ENCODE data around the gene RBM23.
A peak's percentile ranks its signal among the peaks of the same experiment; 100 is the strongest.
"Not testable (repeated sequence)": the region's sequence is repeated elsewhere in the genome, so short reads cannot be mapped to it uniquely, and the experiment has no call there.

The RBM23 gene

GRCh38 chr14:22920697-22921096 is 1.7 kb upstream of the RBM23 start:
- DNase-seq (ENCODE audit: extremely low spot score, insufficient read length, low read depth), result no peak
- FAIRE-seq, result no peak

GRCh38 chr14:22919601-22919921 is 612 bp upstream of the RBM23 start:
- no peak for FAIRE-seq

GRCh38 chr14:22915886-22916521 is 2.9 kb downstream of the RBM23 start:
- FAIRE-seq, result no peak

More at GRCh38 chr14:22919601-22919921, 612 bp upstream of the RBM23 start:
- DNase-seq (ENCODE audit: extremely low spot score, insufficient read length, low read depth), result no peak

GRCh38 chr14:22914836-22915235 is 4.1 kb downstream of the RBM23 start:
- not testable (repeated sequence) for FAIRE-seq

More at GRCh38 chr14:22915886-22916521, 2.9 kb downstream of the RBM23 start:
- DNase-seq (ENCODE audit: extremely low spot score, insufficient read length, low read depth), result no peak

GRCh38 chr14:22910916-22911315 is 8.0 kb downstream of the RBM23 start:
- no peak for DNase-seq (ENCODE audit: extremely low spot score, insufficient read length, low read depth)
- FAIRE-seq, result no peak

More at GRCh38 chr14:22914836-22915235, 4.1 kb downstream of the RBM23 start:
- not testable (repeated sequence) for DNase-seq (ENCODE audit: extremely low spot score, insufficient read length, low read depth)

GRCh38 chr14:22908601-22909000 is 10.3 kb downstream of the RBM23 start:
- no peak for FAIRE-seq

GRCh38 chr14:22907429-22907828 is 11.5 kb downstream of the RBM23 start:
- DNase-seq (ENCODE audit: extremely low spot score, insufficient read length, low read depth), result no peak
- no peak for FAIRE-seq

More at GRCh38 chr14:22908601-22909000, 10.3 kb downstream of the RBM23 start:
- no peak for DNase-seq (ENCODE audit: extremely low spot score, insufficient read length, low read depth)

- no peak for FAIRE-seq
- DNase-seq (ENCODE audit: extremely low spot score, insufficient read length, low read depth), result no peak
These were observed 12.9 kb downstream of the RBM23 start for GRCh38 chr14:22906073-22906472.

GRCh38 chr14:22905627-22906026 is 13.3 kb downstream of the RBM23 start:
- no peak for FAIRE-seq
- DNase-seq (ENCODE audit: extremely low spot score, insufficient read length, low read depth), result no peak

- DNase-seq (ENCODE audit: extremely low spot score, insufficient read length, low read depth) (no peak), FAIRE-seq (no peak)
These were observed 15.2 kb downstream of the RBM23 start for GRCh38 chr14:22903742-22904087.

GRCh38 chr14:22901799-22902198 is 17.1 kb downstream of the RBM23 start:
- FAIRE-seq, result no peak
- no peak for DNase-seq (ENCODE audit: extremely low spot score, insufficient read length, low read depth)

- FAIRE-seq, result peak; percentile 77
- DNase-seq (ENCODE audit: extremely low spot score, insufficient read length, low read depth), result peak; percentile 22
These were observed 18.7 kb downstream of the RBM23 start for GRCh38 chr14:22900081-22900799.

GRCh38 chr14:22898302-22899090 is 20.5 kb downstream of the RBM23 start:
- FAIRE-seq (no peak), DNase-seq (ENCODE audit: extremely low spot score, insufficient read length, low read depth) (no peak)

GRCh38 chr14:22897357-22897756 is 21.6 kb downstream of the RBM23 start:
- FAIRE-seq (no peak), DNase-seq (ENCODE audit: extremely low spot score, insufficient read length, low read depth) (no peak)

GRCh38 chr14:22896760-22897159 is 22.2 kb downstream of the RBM23 start:
- DNase-seq (ENCODE audit: extremely low spot score, insufficient read length, low read depth) (no peak), FAIRE-seq (no peak)

GRCh38 chr14:22896356-22896755 is 22.6 kb downstream of the RBM23 start:
- DNase-seq (ENCODE audit: extremely low spot score, insufficient read length, low read depth) (no peak), FAIRE-seq (no peak)

GRCh38 chr14:22895402-22895801 is 23.5 kb downstream of the RBM23 start:
- FAIRE-seq (no peak), DNase-seq (ENCODE audit: extremely low spot score, insufficient read length, low read depth) (no peak)

- FAIRE-seq, result no peak
- DNase-seq (ENCODE audit: extremely low spot score, insufficient read length, low read depth), result no peak
These were observed 25.2 kb downstream of the RBM23 start for GRCh38 chr14:22893706-22894105.

- DNase-seq (ENCODE audit: extremely low spot score, insufficient read length, low read depth) (no peak), FAIRE-seq (no peak)
These were observed 26.5 kb downstream of the RBM23 start for GRCh38 chr14:22892488-22892887.

- no peak for FAIRE-seq
- DNase-seq (ENCODE audit: extremely low spot score, insufficient read length, low read depth), result no peak
These were observed 28.5 kb downstream of the RBM23 start for GRCh38 chr14:22890416-22890815.

- peak; percentile 78 for FAIRE-seq
- DNase-seq (ENCODE audit: extremely low spot score, insufficient read length, low read depth), result no peak
These were observed 30.3 kb downstream of the RBM23 start for GRCh38 chr14:22888662-22889061.
